Heart left ventricle (tissue), 16 donors: ENCODE results near the gene MEIOB. TPM values are rescaled to one million over a fixed set of nuclear protein-coding genes. Genes with fewer than 3 reads are reported as not detected.

ENCODE experiments used
- ATAC-seq, 4 donors: fragments of 200-7000 bp; cut with Tn5 transposase; one replicate each; pipeline ENCODE4 v1.9.1; 2020 to 2022; ENCODE audit warnings: moderate library complexity in 4 of 4, mild to moderate bottlenecking in 3 of 4, moderate number of reproducible peaks in 1 of 4
- DNase-seq, 5 donors: peaks; one replicate each; pipeline ENCODE4 v3.0.0-alpha.2; 2020
- H3K27ac ChIP-seq, 12 donors: fragments of 200-600 bp; sonication (generic) in 4 of 12; one replicate each; pipeline versions ENCODE4 v1.5.0 to v1.8.0; 2016 to 2022; ENCODE audit warnings: mild to moderate bottlenecking in 2 of 12
- H3K27me3 ChIP-seq, 9 donors: fragments of 200-600 bp; sonication (generic) in 2 of 9; one replicate each; pipeline versions ENCODE4 v1.5.1 to v1.8.0; 2016 to 2022; ENCODE audit warnings: mild to moderate bottlenecking in 3 of 9
- H3K36me3 ChIP-seq, 9 donors: fragments of 200-600 bp; sonication (generic) in 2 of 9; one replicate each; pipeline versions ENCODE4 v1.5.0 to v1.8.0; 2018 to 2022; ENCODE audit warnings: mild to moderate bottlenecking in 2 of 9
- H3K4me1 ChIP-seq, 12 donors: fragments of 200-600 bp; sonication (generic) in 4 of 12; one replicate each; pipeline versions ENCODE4 v1.5.0 to v1.8.0; 2016 to 2022; ENCODE audit warnings: mild to moderate bottlenecking in 3 of 12
- H3K4me3 ChIP-seq, 12 donors: fragments of 200-600 bp; sonication (generic) in 4 of 12; one replicate each; pipeline versions ENCODE4 v1.5.0 to v1.8.0; 2017 to 2022; ENCODE audit warnings: mild to moderate bottlenecking in 9 of 12, moderate library complexity in 4 of 12
- H3K9me3 ChIP-seq, 12 donors: fragments of 200-600 bp; sonication (generic) in 4 of 12; one replicate each; pipeline versions ENCODE4 v1.5.0 to v1.8.0; 2016 to 2022; ENCODE audit warnings: mild to moderate bottlenecking in 1 of 12
- POLR2A ChIP-seq, 2 donors: fragments of 450-650 bp; IDR thresholded peaks; one replicate each; pipeline ENCODE4 v1.6.1; 2017; ENCODE audit warnings: antibody characterized with exemption in 2 of 2, mild to moderate bottlenecking in 2 of 2, moderate library complexity in 2 of 2
- WGBS, 4 donors: extraction: QIAGEN DNeasy Blood & Tissue Kit in 2 of 4; methylation state at CpG; one replicate each; pipeline versions ENCODE4 v1.1.5 to v1.1.7; 2013 to 2018; 5-methylcytosine and 5-hydroxymethylcytosine counted together
- intact Hi-C, 10 donors: fragments of 100-400 bp; cut with DNase I; formaldehyde crosslinking; loops; one replicate each; pipeline versions ENCODE4 v1.11.1 to v1.14.2; 2022
- polyA plus RNA-seq, 2 donors: library from polyadenylated mRNA; stranded (reverse); fragments of 200-250 nt; gene quantifications; one replicate each; pipeline ENCODE4 v1.2.3, GENCODE V29; 2013
- total RNA-seq, 9 donors: library from RNA; depleted of rRNA in 2 of 9; stranded (reverse); fragments of >200 nt in 2 of 9; fragmentation: NEBNext Ultra II Directional in 3 of 9; extraction: Animal tissue kit (Norgen Biotek cat#: 25700) in 3 of 9; gene quantifications; one replicate each; pipeline versions ENCODE4 v1.1.0 to v1.2.4, GENCODE V29; 2016 to 2023
- TF ChIP-seq, protein P1 (sequence below), 12 donors: fragments of 200-600 bp; sonication (generic) in 4 of 12; IDR thresholded peaks; one replicate each; pipeline versions ENCODE4 v1.5.0 to v1.8.0; 2018 to 2022; ENCODE audit warnings: antibody characterized with exemption in 12 of 12, mild to moderate bottlenecking in 5 of 12
- donor health status: ischemic (EF 13 %, LVEDD 7.1; RV severe dilation, severe dysfunction).
- donor health status: healthy with polysubstance abuse.
- donor health status: DM: no; HTN: yes; CAD: no.
- donor health status: DM: no; HTN: no; CAD: no.
- donor health status: ischemic (EF 25% LVEDD 6.9; RV normal size, moderate dysfunction).
- donor health status: ischemic (EF 25% LVEDD 5.7; RV mildly dilated, moderate dysfunction).
- donor health status: healthy.
- donor health status: DM: yes; HTN: yes; CAD: no.
- donor health status: ischemic (EF 35%, LVEDD 5.7; RV mildly dilated, moderate dysfunction).
- donor health status: nonischemic (EF 11% LVEDD 7.7; RV severe dilation, severe dysfunction).
- donor health status: DM: yes; HTN: yes; CAD: no.
- donor health status: PGD.
- donor health status: ischemic (EF 29% LVEDD 5.4; RV normal size, mild dysfunction).
- donor health status: nonischemic (EF 23%, LVEDD 6.1; RV moderate dilation, normal function).

The MEIOB gene
- total and polyA plus RNA-seq, 11 donors = not detected

DNA sequence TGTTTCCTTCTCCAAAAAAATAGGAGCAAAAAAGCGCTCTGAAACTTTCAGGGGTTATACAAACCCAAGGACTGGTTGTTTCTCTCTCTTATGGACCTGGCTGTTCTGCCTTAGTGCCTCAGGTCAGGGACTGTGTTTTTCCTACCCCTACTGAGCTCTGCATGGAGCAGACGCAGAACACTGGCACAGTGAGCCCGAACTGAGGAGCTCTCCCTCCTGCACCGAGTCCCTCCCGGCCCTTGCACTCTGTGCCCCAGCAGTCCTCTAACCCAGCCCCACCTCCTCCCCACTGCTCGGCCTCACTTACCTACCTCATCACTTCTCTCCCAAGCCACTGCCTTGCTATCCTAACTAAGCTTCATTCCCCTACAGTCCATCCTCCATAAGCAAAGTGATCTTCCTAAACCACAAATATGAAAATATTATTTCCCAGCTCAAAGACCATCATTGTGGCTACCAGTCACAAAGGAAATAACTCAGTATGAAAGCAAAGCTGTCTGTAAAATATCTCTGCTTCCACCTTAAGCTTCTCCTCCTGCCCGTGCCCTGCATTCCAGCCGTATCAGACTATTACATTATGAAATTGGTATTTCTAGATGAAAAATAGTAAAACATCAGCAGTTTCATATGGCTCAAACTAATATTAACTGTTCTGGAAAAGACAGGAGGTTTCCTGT is 13.6 kb downstream of the MEIOB start:
- DNase-seq (no peak), ATAC-seq (no peak)
- Histone ChIP-seq H3K4me3 (no peak overlapping the region), H3K36me3 (no peaks in the 10 kb centered on the region), H3K27me3 (peaks cover 0 to 72% (median 24%) of the 10 kb centered on the region in 9 donors), H3K9me3 (no peaks in the 10 kb centered on the region), H3K4me1 (no peaks in the 10 kb centered on the region), H3K27ac (no peak overlapping the region)
- TF ChIP-seq, protein P1, sequence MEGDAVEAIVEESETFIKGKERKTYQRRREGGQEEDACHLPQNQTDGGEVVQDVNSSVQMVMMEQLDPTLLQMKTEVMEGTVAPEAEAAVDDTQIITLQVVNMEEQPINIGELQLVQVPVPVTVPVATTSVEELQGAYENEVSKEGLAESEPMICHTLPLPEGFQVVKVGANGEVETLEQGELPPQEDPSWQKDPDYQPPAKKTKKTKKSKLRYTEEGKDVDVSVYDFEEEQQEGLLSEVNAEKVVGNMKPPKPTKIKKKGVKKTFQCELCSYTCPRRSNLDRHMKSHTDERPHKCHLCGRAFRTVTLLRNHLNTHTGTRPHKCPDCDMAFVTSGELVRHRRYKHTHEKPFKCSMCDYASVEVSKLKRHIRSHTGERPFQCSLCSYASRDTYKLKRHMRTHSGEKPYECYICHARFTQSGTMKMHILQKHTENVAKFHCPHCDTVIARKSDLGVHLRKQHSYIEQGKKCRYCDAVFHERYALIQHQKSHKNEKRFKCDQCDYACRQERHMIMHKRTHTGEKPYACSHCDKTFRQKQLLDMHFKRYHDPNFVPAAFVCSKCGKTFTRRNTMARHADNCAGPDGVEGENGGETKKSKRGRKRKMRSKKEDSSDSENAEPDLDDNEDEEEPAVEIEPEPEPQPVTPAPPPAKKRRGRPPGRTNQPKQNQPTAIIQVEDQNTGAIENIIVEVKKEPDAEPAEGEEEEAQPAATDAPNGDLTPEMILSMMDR (IDR thresholded peaks at IDR 0.05) = no peak
- no peak for TF ChIP-seq POLR2A (IDR thresholded peaks at IDR 0.05)
- intact Hi-C loops = no loop called here
- WGBS, 4 donors = 22 to 34% (median 26%) methylated on average over 8 of the region's 8 CpGs

DNA sequence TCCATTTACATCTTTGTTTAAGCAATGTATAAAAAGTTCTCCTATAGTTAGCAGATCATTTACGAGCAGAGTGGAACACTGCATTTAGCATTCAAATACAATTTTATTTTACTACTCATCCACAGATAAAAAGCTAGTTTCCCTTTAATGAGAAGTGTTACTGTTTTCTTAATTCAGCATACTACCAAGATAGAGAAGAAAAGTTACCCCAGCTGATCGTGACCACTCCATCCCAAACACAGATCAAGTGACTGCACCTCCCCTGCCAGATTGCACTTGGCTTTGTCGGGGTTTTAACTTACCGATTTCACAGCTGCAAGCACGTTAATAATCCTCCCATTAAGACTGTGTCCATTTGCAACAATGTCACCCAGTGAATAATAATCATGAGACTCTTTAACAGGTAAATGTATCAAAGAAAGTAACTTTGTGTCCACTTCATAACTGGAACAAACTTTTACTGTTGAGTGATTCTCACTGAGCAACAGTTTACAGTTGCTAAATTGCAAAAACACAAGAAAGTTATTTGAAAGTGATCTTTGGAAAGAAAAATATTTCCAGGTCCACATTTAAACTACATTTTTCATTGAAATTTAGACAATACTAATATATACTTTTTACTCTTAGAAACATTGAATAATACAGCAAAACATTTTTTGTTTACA is 14.4 kb downstream of the MEIOB start:
- H3K27me3 ChIP-seq = peaks cover 0 to 66% (median 24%) of the 10 kb centered on the region in 9 donors
- ATAC-seq (no peak), DNase-seq (no peak)
- WGBS, 4 donors = 46 to 59% (median 51%) methylated on average over 5 of the region's 5 CpGs
- no peaks in the 10 kb centered on the region for H3K36me3 ChIP-seq
- no peak overlapping the region for H3K27ac ChIP-seq
- intact Hi-C loops = no loop called here
- TF ChIP-seq POLR2A (IDR thresholded peaks at IDR 0.05) = no peak
- TF ChIP-seq, protein P1 (IDR thresholded peaks at IDR 0.05) = no peak
- H3K9me3 ChIP-seq = no peaks in the 10 kb centered on the region
- no peaks in the 10 kb centered on the region for H3K4me1 ChIP-seq
- H3K4me3 ChIP-seq = no peak overlapping the region

DNA sequence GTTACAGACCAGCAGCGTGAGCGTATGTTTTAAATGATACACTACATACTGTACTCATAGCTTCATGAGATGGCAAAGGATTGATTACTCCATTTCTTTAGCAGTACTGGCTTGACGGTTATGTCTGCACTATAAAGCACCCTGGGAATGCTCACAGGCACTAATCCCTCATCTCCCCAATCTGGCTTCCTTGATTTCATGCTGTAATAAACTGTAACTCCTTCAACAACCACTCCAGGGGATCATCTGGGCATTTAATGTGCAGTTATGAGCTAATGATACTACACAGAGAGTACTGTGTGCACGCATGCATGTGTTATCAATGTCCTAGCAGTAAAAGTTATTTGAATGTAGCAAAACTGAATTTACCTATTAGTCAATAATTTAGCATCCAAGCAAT is 20.2 kb downstream of the MEIOB start:
- H3K4me3 ChIP-seq = no peak overlapping the region
- peaks cover 0 to 17% (median 0%) of the 10 kb centered on the region in 9 donors for H3K27me3 ChIP-seq
- intact Hi-C loops = no loop called here
- no peak for DNase-seq
- no peak for ATAC-seq
- no peaks in the 10 kb centered on the region for H3K9me3 ChIP-seq
- WGBS, 4 donors = 60 to 75% (median 68%) methylated on average over 4 of the region's 4 CpGs
- H3K36me3 ChIP-seq = no peaks in the 10 kb centered on the region
- no peak for TF ChIP-seq POLR2A (IDR thresholded peaks at IDR 0.05)
- TF ChIP-seq, protein P1 (IDR thresholded peaks at IDR 0.05) = no peak
- no peak overlapping the region for H3K27ac ChIP-seq
- H3K4me1 ChIP-seq = no peaks in the 10 kb centered on the region

DNA sequence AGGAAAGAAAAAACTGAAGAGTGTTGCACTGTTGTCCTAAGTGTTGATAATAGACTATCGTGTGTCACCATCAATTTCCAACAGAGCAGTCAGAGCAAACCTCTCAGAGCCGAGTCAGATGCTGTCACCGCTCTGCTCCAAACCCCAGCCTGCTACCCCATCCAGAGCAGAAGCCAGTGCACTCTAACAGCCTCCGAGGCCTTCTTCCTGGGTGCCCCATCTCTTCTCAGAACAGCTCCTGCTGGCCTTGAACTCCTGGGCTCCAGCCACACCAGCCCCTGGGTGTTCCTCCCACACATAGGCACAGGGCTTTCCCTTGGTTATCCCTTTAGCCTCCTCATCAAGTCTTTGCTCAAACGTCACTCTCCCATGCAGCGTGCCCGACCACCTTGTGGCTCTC is 21.0 kb downstream of the MEIOB start:
- Histone ChIP-seq H3K4me3 (no peak overlapping the region), H3K27me3 (peaks cover 0 to 15% (median 0%) of the 10 kb centered on the region in 9 donors), H3K36me3 (no peaks in the 10 kb centered on the region), H3K4me1 (no peaks in the 10 kb centered on the region), H3K9me3 (no peaks in the 10 kb centered on the region), H3K27ac (no peak overlapping the region)
- TF ChIP-seq, protein P1 (IDR thresholded peaks at IDR 0.05) = no peak
- no peak for TF ChIP-seq POLR2A (IDR thresholded peaks at IDR 0.05)
- ATAC-seq (no peak), DNase-seq (no peak)
- WGBS, 4 donors = 69 to 80% (median 72%) methylated on average over 7 of the region's 7 CpGs
- intact Hi-C loops = no loop called here
